K562 (cell line): ENCODE data around the gene PARK7. TPM values are rescaled to one million over a fixed set of nuclear protein-coding genes. Genes with fewer than 3 reads are reported as not detected.
A peak's percentile ranks its signal among the peaks of the same experiment; 100 is the strongest.

Experiments
- DMBX1 ChIP-seq: fragments of 250-450 bp; sonication (Bioruptor Pico); IDR thresholded peaks from 2 replicates; pipeline ENCODE4 v1.8.0; 2022; ENCODE audit warnings: inconsistent platforms, mild to moderate bottlenecking, moderate library complexity, borderline replicate concordance
- PPARD ChIP-seq: fragments of 250-450 bp; sonication (Bioruptor Pico); IDR thresholded peaks from 2 replicates; pipeline ENCODE4 v1.8.0; 2022; ENCODE audit warnings: inconsistent platforms, mild to moderate bottlenecking, moderate library complexity
- RHOXF2B ChIP-seq: fragments of 250-450 bp; sonication (Bioruptor Pico); conservative IDR thresholded peaks from 2 replicates; pipeline ENCODE4 v1.5.1; 2021
- TCFL5 ChIP-seq: fragments of 250-450 bp; sonication (Bioruptor Pico); conservative IDR thresholded peaks from 2 replicates; pipeline ENCODE4 v1.6.1; 2021; ENCODE audit warnings: mild to moderate bottlenecking, moderate library complexity, matching md5 sums
- polyA plus RNA-seq, 8 experiments: library from polyadenylated mRNA; depleted of rRNA in 4 of 8; stranded (reverse) in 5 of 8; unstranded in 3 of 8; fragments of >200 nt; fragmentation: Nextera tagmentation in 2 of 8; fragmentation: Illumina TruSeq in 1 of 8; extraction: Ambion mirVana in 2 of 8; extraction: Trizol in 1 of 8; gene quantifications; 2 replicates each; pipeline versions ENCODE4 v1.2.1 to v1.2.3, GENCODE V29; 2011 to 2014; ENCODE audit warnings: inconsistent platforms in 1 of 8, missing spikeins in 1 of 8
- total RNA-seq, 7 experiments: library from RNA; depleted of rRNA in 6 of 7; stranded (reverse); fragments of >200 nt in 6 of 7; fragmentation: Illumina TruSeq in 2 of 7; extraction: Trizol in 2 of 7; gene quantifications; 2 replicates each; pipeline versions ENCODE4 v1.2.1 to v1.2.3, GENCODE V29; 2011 to 2021; ENCODE audit warnings: low replicate concordance in 1 of 7
- TF ChIP-seq, protein P1 (sequence below), 2 experiments: fragments of 450-650 bp; formaldehyde crosslinking in 1 of 2; IDR thresholded peaks; 2 replicates each; pipeline versions ENCODE4 v1.4.0 to v1.6.1; 2014 to 2020; ENCODE audit warnings: mild to moderate bottlenecking in 2 of 2, borderline replicate concordance in 1 of 2, low read depth in 1 of 2
- TF ChIP-seq, protein P2 (sequence below), 2 experiments: fragments of 200-800 bp in 1 of 2; sonication (Bioruptor generic) in 1 of 2; sonication (generic) in 1 of 2; formaldehyde crosslinking in 1 of 2; IDR thresholded peaks in 1 of 2; conservative IDR thresholded peaks in 1 of 2; 2 replicates each; pipeline versions ENCODE4 v1.5.0 to v1.6.1; 2016 to 2020; ENCODE audit warnings: missing compliant biosample characterization in 1 of 2, missing genetic modification characterization in 1 of 2, missing genetic modification reagents in 1 of 2
- TF ChIP-seq, protein P3 (sequence below), 2 experiments: fragments of 150-350 bp in 1 of 2; IDR thresholded peaks; 2 replicates each; pipeline ENCODE4 v1.6.1; 2012 to 2016; ENCODE audit warnings: low read depth in 2 of 2, low read length in 2 of 2, mild to moderate bottlenecking in 1 of 2, moderate library complexity in 1 of 2
- TF ChIP-seq, protein P4 (sequence below): sonication (generic); formaldehyde crosslinking; IDR thresholded peaks from 2 replicates; pipeline ENCODE4 v1.8.1; 2023; ENCODE audit warnings: mild to moderate bottlenecking, missing genetic modification reagents, moderate library complexity

PARK7 gene
- total and polyA plus RNA-seq, 9 of the 15 experiments (the other 6 are each of a cell fraction or from before 2014, with no cell fraction given): 374 to 1,298 (median 484) TPM

DNA sequence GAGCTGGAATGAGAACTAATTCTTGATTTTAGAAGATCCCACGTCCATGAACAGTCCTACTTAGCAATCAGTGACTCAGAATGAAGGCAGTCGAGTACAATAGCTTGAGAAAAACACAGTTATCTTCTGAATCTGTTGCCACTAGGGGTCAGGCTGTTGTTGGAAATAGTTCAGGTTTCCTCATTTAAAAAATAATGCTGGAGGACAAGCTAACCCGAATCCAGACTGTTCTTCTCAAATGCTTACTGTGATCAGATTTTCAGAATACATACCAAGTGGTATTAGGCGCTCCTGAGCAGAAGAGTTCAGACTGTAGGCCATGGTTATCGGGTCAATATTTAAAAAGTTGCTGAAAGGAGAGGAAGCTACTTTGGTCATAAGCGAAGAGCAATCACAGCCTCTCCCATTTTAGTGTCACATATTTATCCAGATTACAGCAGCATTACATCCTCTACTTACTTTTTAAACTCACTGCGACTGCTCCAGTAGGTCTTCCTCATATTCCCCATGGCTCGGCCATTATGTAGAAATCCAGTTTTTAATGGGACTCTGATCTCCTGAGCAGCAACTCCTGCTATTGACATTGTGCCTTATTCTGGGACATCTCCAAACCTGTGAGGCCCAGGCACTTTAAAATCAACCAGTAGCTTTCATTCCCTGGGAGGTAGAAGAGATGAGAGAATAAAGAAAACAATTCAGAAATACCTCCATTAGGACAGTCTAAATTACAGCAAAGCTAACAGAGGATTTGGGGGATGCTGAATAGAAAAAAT lies 53.7 kb downstream of the PARK7 start (continued):
- TF ChIP-seq DMBX1: no peak
- TF ChIP-seq, protein P1, sequence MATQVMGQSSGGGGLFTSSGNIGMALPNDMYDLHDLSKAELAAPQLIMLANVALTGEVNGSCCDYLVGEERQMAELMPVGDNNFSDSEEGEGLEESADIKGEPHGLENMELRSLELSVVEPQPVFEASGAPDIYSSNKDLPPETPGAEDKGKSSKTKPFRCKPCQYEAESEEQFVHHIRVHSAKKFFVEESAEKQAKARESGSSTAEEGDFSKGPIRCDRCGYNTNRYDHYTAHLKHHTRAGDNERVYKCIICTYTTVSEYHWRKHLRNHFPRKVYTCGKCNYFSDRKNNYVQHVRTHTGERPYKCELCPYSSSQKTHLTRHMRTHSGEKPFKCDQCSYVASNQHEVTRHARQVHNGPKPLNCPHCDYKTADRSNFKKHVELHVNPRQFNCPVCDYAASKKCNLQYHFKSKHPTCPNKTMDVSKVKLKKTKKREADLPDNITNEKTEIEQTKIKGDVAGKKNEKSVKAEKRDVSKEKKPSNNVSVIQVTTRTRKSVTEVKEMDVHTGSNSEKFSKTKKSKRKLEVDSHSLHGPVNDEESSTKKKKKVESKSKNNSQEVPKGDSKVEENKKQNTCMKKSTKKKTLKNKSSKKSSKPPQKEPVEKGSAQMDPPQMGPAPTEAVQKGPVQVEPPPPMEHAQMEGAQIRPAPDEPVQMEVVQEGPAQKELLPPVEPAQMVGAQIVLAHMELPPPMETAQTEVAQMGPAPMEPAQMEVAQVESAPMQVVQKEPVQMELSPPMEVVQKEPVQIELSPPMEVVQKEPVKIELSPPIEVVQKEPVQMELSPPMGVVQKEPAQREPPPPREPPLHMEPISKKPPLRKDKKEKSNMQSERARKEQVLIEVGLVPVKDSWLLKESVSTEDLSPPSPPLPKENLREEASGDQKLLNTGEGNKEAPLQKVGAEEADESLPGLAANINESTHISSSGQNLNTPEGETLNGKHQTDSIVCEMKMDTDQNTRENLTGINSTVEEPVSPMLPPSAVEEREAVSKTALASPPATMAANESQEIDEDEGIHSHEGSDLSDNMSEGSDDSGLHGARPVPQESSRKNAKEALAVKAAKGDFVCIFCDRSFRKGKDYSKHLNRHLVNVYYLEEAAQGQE (IDR thresholded peaks at IDR 0.05; ENCODE audit: borderline replicate concordance): peak; percentile 84; the same call in 1 of the 2 replicates
- TF ChIP-seq, protein P1 (CRISPR knock-in tag; IDR thresholded peaks at IDR 0.05; ENCODE audit: low read depth): no peak
- no peak for TF ChIP-seq RHOXF2B
- TF ChIP-seq, protein P2, sequence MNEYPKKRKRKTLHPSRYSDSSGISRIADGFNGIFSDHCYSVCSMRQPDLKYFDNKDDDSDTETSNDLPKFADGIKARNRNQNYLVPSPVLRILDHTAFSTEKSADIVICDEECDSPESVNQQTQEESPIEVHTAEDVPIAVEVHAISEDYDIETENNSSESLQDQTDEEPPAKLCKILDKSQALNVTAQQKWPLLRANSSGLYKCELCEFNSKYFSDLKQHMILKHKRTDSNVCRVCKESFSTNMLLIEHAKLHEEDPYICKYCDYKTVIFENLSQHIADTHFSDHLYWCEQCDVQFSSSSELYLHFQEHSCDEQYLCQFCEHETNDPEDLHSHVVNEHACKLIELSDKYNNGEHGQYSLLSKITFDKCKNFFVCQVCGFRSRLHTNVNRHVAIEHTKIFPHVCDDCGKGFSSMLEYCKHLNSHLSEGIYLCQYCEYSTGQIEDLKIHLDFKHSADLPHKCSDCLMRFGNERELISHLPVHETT (CRISPR knock-in tag; conservative IDR thresholded peaks at IDR 0.05 in 1 of 2, IDR thresholded peaks at IDR 0.05 in 1 of 2): no peak
- TF ChIP-seq TCFL5 (CRISPR knock-in tag): no peak
- no peak for TF ChIP-seq PPARD (CRISPR knock-in tag)
- TF ChIP-seq, protein P3, sequence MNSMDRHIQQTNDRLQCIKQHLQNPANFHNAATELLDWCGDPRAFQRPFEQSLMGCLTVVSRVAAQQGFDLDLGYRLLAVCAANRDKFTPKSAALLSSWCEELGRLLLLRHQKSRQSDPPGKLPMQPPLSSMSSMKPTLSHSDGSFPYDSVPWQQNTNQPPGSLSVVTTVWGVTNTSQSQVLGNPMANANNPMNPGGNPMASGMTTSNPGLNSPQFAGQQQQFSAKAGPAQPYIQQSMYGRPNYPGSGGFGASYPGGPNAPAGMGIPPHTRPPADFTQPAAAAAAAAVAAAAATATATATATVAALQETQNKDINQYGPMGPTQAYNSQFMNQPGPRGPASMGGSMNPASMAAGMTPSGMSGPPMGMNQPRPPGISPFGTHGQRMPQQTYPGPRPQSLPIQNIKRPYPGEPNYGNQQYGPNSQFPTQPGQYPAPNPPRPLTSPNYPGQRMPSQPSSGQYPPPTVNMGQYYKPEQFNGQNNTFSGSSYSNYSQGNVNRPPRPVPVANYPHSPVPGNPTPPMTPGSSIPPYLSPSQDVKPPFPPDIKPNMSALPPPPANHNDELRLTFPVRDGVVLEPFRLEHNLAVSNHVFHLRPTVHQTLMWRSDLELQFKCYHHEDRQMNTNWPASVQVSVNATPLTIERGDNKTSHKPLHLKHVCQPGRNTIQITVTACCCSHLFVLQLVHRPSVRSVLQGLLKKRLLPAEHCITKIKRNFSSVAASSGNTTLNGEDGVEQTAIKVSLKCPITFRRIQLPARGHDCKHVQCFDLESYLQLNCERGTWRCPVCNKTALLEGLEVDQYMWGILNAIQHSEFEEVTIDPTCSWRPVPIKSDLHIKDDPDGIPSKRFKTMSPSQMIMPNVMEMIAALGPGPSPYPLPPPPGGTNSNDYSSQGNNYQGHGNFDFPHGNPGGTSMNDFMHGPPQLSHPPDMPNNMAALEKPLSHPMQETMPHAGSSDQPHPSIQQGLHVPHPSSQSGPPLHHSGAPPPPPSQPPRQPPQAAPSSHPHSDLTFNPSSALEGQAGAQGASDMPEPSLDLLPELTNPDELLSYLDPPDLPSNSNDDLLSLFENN (IDR thresholded peaks at IDR 0.05; ENCODE audit: low read depth in 2 of 2, low read length in 2 of 2): no peak
- TF ChIP-seq, protein P4, sequence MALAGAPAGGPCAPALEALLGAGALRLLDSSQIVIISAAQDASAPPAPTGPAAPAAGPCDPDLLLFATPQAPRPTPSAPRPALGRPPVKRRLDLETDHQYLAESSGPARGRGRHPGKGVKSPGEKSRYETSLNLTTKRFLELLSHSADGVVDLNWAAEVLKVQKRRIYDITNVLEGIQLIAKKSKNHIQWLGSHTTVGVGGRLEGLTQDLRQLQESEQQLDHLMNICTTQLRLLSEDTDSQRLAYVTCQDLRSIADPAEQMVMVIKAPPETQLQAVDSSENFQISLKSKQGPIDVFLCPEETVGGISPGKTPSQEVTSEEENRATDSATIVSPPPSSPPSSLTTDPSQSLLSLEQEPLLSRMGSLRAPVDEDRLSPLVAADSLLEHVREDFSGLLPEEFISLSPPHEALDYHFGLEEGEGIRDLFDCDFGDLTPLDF (CRISPR knock-in tag): 0 out of 2 replicates have a peak, but pooled peaks have one; percentile 21
